GM18519 (cell line): Measurements from ENCODE around the gene CFAP90.

Experiments used
- ATAC-seq: cut with Tn5 transposase; IDR thresholded peaks from one replicate; pipeline ENCODE4 v1.9.1; 2021; ENCODE audit warnings: mild to moderate bottlenecking, moderate library complexity; ENCODE audit not compliant: unreplicated experiment, low FRiP score

CFAP90 gene

GRCh38 chr5:7784683-7785380 lies 66.1 kb downstream of the CFAP90 start:
- ATAC-seq = no peak

DNA sequence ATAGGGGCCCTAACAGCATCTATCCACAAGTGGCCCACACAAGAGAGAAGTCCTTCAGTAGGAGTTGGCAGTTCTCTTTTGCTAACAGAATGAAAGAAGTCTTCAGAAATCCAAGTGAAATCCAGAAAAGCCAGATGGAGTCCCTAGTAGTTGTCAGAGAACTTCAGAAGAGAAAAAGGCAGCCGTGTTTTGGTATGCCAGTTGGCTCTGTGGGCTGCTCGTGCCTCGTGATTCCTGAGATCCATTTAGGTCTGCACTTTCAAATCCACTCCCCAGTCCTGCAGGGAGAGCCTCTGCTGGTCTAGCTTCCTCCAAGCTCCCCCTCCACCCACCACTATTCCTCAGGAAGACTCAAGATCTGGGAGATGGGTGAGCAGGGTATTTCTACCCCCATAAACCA lies 69.0 kb downstream of the CFAP90 start:
- ATAC-seq = no peak
